ENCODE data around the gene TTC36. TPM values are rescaled to one million over a fixed set of nuclear protein-coding genes. Genes with fewer than 3 reads are reported as not detected.
"Not testable (repeated sequence)": the region's sequence is repeated elsewhere in the genome, so short reads cannot be mapped to it uniquely, and the experiment has no call there.

TTC36 gene
- total RNA-seq, 1 donor, result 1.1 TPM

- H3K4me1 ChIP-seq (ENCODE audit: insufficient read depth, low read length), result peaks cover 26% of the 10 kb centered on the region
- peaks cover 45% of the 10 kb centered on the region for H3K79me2 ChIP-seq (ENCODE audit: insufficient read depth, low read length)
- peaks cover 30% of the 10 kb centered on the region for H4K20me1 ChIP-seq (ENCODE audit: insufficient read depth, low read length)
- no peak for DNase-seq (ENCODE audit: insufficient read length, low spot score, missing footprints)
- H3K4me3 ChIP-seq (ENCODE audit: insufficient read depth, low read length), result no peak overlapping the region
- TF ChIP-seq CTCF (IDR thresholded peaks at IDR 0.05; ENCODE audit: extremely low read depth, low read depth, low read length), result no peak
- no peak overlapping the region for H3K4me2 ChIP-seq (ENCODE audit: insufficient read depth, low read length)
- H2AFZ ChIP-seq (ENCODE audit: low read length), result no peak overlapping the region
- no peaks in the 10 kb centered on the region for H3K27me3 ChIP-seq (ENCODE audit: insufficient read depth, low read length)
- no peaks in the 10 kb centered on the region for H3K36me3 ChIP-seq (ENCODE audit: insufficient read depth, low read length)
- H3K9me3 ChIP-seq (ENCODE audit: low read depth, low read length), result no peaks in the 10 kb centered on the region
- H3K27ac ChIP-seq (ENCODE audit: low read depth, low read length), result no peak overlapping the region
Measured at GRCh38 chr11:118570787-118571186, 43.5 kb downstream of the TTC36 start.

- not testable (repeated sequence) for H3K36me3 ChIP-seq (ENCODE audit: insufficient read depth, low read length); DNase-seq (ENCODE audit: insufficient read length, low spot score, missing footprints)
- peak overlapping the region; percentile 81 for H2AFZ ChIP-seq (ENCODE audit: low read length)
Measured at GRCh38 chr11:118571701-118572060, 44.4 kb downstream of the TTC36 start.

GRCh38 chr11:118572061-118572980 lies 45.0 kb downstream of the TTC36 start, which contains the start of gene ARCN1:
Gene ARCN1 (plus strand): TSS chr11:118572409. CDS start chr11:118572548, 139 bp downstream.
- Histone ChIP-seq H3K79me2 (ENCODE audit: insufficient read depth, low read length) (peaks cover 61% of the 10 kb centered on the region), H3K27me3 (ENCODE audit: insufficient read depth, low read length) (no peaks in the 10 kb centered on the region), H3K4me3 (ENCODE audit: insufficient read depth, low read length) (peak within 1 kb of the TSS; percentile 93), H2AFZ (ENCODE audit: low read length) (peak within 1 kb of the TSS; percentile 81), H3K4me2 (ENCODE audit: insufficient read depth, low read length) (peak within 1 kb of the TSS; percentile 98), H3K36me3 (ENCODE audit: insufficient read depth, low read length) (peaks cover 2% of the 10 kb centered on the region), H4K20me1 (ENCODE audit: insufficient read depth, low read length) (peaks cover 44% of the 10 kb centered on the region), H3K27ac (ENCODE audit: low read depth, low read length) (peak within 1 kb of the TSS; percentile 98), H3K4me1 (ENCODE audit: insufficient read depth, low read length) (peaks cover 29% of the 10 kb centered on the region), H3K9me3 (ENCODE audit: low read depth, low read length) (no peaks in the 10 kb centered on the region)
- no peak for TF ChIP-seq CTCF (IDR thresholded peaks at IDR 0.05; ENCODE audit: extremely low read depth, low read depth, low read length)
- peak; percentile 92 for DNase-seq (ENCODE audit: insufficient read length, low spot score, missing footprints)

More at GRCh38 chr11:118571701-118572060, 44.4 kb downstream of the TTC36 start:
- H3K4me2 ChIP-seq (ENCODE audit: insufficient read depth, low read length), result peak overlapping the region; percentile 98
- H4K20me1 ChIP-seq (ENCODE audit: insufficient read depth, low read length), result peaks cover 39% of the 10 kb centered on the region
- peaks cover 54% of the 10 kb centered on the region for H3K79me2 ChIP-seq (ENCODE audit: insufficient read depth, low read length)
- H3K4me3 ChIP-seq (ENCODE audit: insufficient read depth, low read length), result peak overlapping the region; percentile 93
- not testable (repeated sequence) for H3K27me3 ChIP-seq (ENCODE audit: insufficient read depth, low read length); H3K9me3 ChIP-seq (ENCODE audit: low read depth, low read length)
- H3K27ac ChIP-seq (ENCODE audit: low read depth, low read length), result peak overlapping the region; percentile 98
- H3K4me1 ChIP-seq (ENCODE audit: insufficient read depth, low read length), result peaks cover 27% of the 10 kb centered on the region

- Histone ChIP-seq H2AFZ (ENCODE audit: low read length) (peak overlapping the region; percentile 67), H3K36me3 (ENCODE audit: insufficient read depth, low read length) (peaks cover 6% of the 10 kb centered on the region), H3K9me3 (ENCODE audit: low read depth, low read length) (no peaks in the 10 kb centered on the region), H3K79me2 (ENCODE audit: insufficient read depth, low read length) (peaks cover 68% of the 10 kb centered on the region), H3K4me3 (ENCODE audit: insufficient read depth, low read length) (peak overlapping the region; percentile 93), H3K4me1 (ENCODE audit: insufficient read depth, low read length) (peaks cover 29% of the 10 kb centered on the region), H3K4me2 (ENCODE audit: insufficient read depth, low read length) (peak overlapping the region; percentile 98), H4K20me1 (ENCODE audit: insufficient read depth, low read length) (peaks cover 49% of the 10 kb centered on the region), H3K27me3 (ENCODE audit: insufficient read depth, low read length) (no peaks in the 10 kb centered on the region), H3K27ac (ENCODE audit: low read depth, low read length) (peak overlapping the region; percentile 98)
- no peak for TF ChIP-seq CTCF (IDR thresholded peaks at IDR 0.05; ENCODE audit: extremely low read depth, low read depth, low read length)
- peak; percentile 53 for DNase-seq (ENCODE audit: insufficient read length, low spot score, missing footprints)
Measured at GRCh38 chr11:118572981-118573550, 45.8 kb downstream of the TTC36 start.

All from osteoblast (primary cell).